IMR-90 (cell line): ENCODE results near the gene KLHL12.

ENCODE experiments used
- CEBPB ChIP-seq: IDR thresholded peaks from 2 replicates; pipeline ENCODE4 v1.6.1; 2012; ENCODE audit warnings: low read depth, low read length, improper control_type of control experiment
- CHD1 ChIP-seq: IDR thresholded peaks from 2 replicates; pipeline ENCODE4 v1.6.1; 2012; ENCODE audit warnings: low read depth, low read length, improper control_type of control experiment
- CTCF ChIP-seq: conservative IDR thresholded peaks from 2 replicates; pipeline ENCODE4 v1.5.1; 2012; ENCODE audit warnings: mild to moderate bottlenecking, low read depth, low read length, improper control_type of control experiment
- FOS ChIP-seq: fragments of 150-350 bp; IDR thresholded peaks from 2 replicates; pipeline ENCODE4 v1.6.1; 2016; ENCODE audit warnings: low read depth, low read length
- MXI1 ChIP-seq: IDR thresholded peaks from 2 replicates; pipeline ENCODE4 v1.6.1; 2012; ENCODE audit warnings: low read depth, mild to moderate bottlenecking, low read length, moderate library complexity, borderline replicate concordance
- POLR2A ChIP-seq: IDR thresholded peaks from 2 replicates; pipeline ENCODE4 v1.6.1; 2012; ENCODE audit warnings: mild to moderate bottlenecking, low read depth, low read length
- RFX5 ChIP-seq: IDR thresholded peaks from 2 replicates; pipeline ENCODE4 v1.8.0; 2012; ENCODE audit warnings: low read depth, mild to moderate bottlenecking, low read length, moderate library complexity

GRCh38 chr1:202938287-202938925 lies 11.4 kb upstream of the KLHL12 start:
- TF ChIP-seq POLR2A (no peak), CTCF (no peak), CHD1 (no peak), RFX5 (no peak), MXI1 (no peak), CEBPB (no peak), FOS (no peak)
